ENCODE results near the gene MXI1.
A peak's percentile ranks its signal among the peaks of the same experiment; 100 is the strongest.
"Not testable (repeated sequence)": the region's sequence is repeated elsewhere in the genome, so short reads cannot be mapped to it uniquely, and the experiment has no call there.

MXI1 gene

GRCh38 chr10:110269374-110270318, 62.2 kb downstream of the MXI1 start:
- no peaks in the 10 kb centered on the region for H3K27me3 ChIP-seq (ENCODE audit: insufficient read depth, poor library complexity, severe bottlenecking)
- no peak for DNase-seq (ENCODE audit: low read depth in 1 of 2, low spot score in 1 of 2)
- peak; percentile 46 for TF ChIP-seq REST (IDR thresholded peaks at IDR 0.05; ENCODE audit: insufficient replicate concordance, low read depth)
- no peak for TF ChIP-seq CTCF (IDR thresholded peaks at IDR 0.05; ENCODE audit: insufficient read depth, low read length)
- no peak for TF ChIP-seq POLR2AphosphoS5 (IDR thresholded peaks at IDR 0.05; ENCODE audit: low read depth)
- H3K27ac ChIP-seq (replicated peaks), result no peak overlapping the region
- no peak overlapping the region for H3K4me3 ChIP-seq (replicated peaks; ENCODE audit: insufficient read depth, low read length)

GRCh38 chr10:110272995-110273394, 65.6 kb downstream of the MXI1 start:
- peak overlapping the region; percentile 76 for H3K27ac ChIP-seq (replicated peaks)
- H3K4me3 ChIP-seq (replicated peaks; ENCODE audit: insufficient read depth, low read length); H3K27me3 ChIP-seq (ENCODE audit: insufficient read depth, poor library complexity, severe bottlenecking); DNase-seq (ENCODE audit: low read depth in 1 of 2, low spot score in 1 of 2): not testable (repeated sequence)

- Histone ChIP-seq H3K27me3 (ENCODE audit: insufficient read depth, poor library complexity, severe bottlenecking) (no peaks in the 10 kb centered on the region), H3K27ac (replicated peaks) (peak overlapping the region; percentile 76), H3K4me3 (replicated peaks; ENCODE audit: insufficient read depth, low read length) (no peak overlapping the region)
- DNase-seq (ENCODE audit: low read depth in 1 of 2, low spot score in 1 of 2), result peak; percentile 75 to 94
- TF ChIP-seq POLR2AphosphoS5 (IDR thresholded peaks at IDR 0.05; ENCODE audit: low read depth) (peak; percentile 74), SPI1 (IDR thresholded peaks at IDR 0.05; ENCODE audit: borderline replicate concordance, low read depth) (no peak), CTCF (IDR thresholded peaks at IDR 0.05; ENCODE audit: insufficient read depth, low read length) (no peak), REST (IDR thresholded peaks at IDR 0.05; ENCODE audit: insufficient replicate concordance, low read depth) (no peak), GABPA (IDR thresholded peaks at IDR 0.05; ENCODE audit: low read depth) (peak; percentile 31; the same call in 1 of the 2 replicates)
Observed at GRCh38 chr10:110273474-110273873, 66.1 kb downstream of the MXI1 start.

GRCh38 chr10:110274072-110274627, 66.7 kb downstream of the MXI1 start:
- TF ChIP-seq GABPA (IDR thresholded peaks at IDR 0.05; ENCODE audit: low read depth), result no peak
- Histone ChIP-seq H3K4me3 (replicated peaks; ENCODE audit: insufficient read depth, low read length) (no peak overlapping the region), H3K27ac (replicated peaks) (peak overlapping the region; percentile 11), H3K27me3 (ENCODE audit: insufficient read depth, poor library complexity, severe bottlenecking) (no peaks in the 10 kb centered on the region)
- no peak for DNase-seq (ENCODE audit: low read depth in 1 of 2, low spot score in 1 of 2)
